A549 (cell line): Measurements from ENCODE around the gene TP73.

ENCODE experiments used
- CEBPB ChIP-seq, 2 experiments: fragments of >200 bp in 1 of 2; sonication (Bioruptor Twin) in 1 of 2; formaldehyde crosslinking in 1 of 2; IDR thresholded peaks; 2 replicates each; pipeline ENCODE4 v1.6.1; 2012 to 2016
- CHD2 ChIP-seq: fragments of 150-350 bp; IDR thresholded peaks from 2 replicates; pipeline ENCODE4 v1.6.1; 2014; ENCODE audit warnings: low read length; ENCODE audit not compliant: partially characterized antibody
- CTCF ChIP-seq: fragments of >200 bp; sonication (Bioruptor Twin); formaldehyde crosslinking; IDR thresholded peaks from 3 replicates; pipeline ENCODE4 v1.5.1; 2016
- JUN ChIP-seq, 2 experiments: fragments of >200 bp; sonication (Bioruptor Twin); formaldehyde crosslinking; IDR thresholded peaks; 2 replicates in 1 of 2; 3 replicates in 1 of 2; pipeline ENCODE4 v1.6.1; 2016 to 2017
- KDM5A ChIP-seq: fragments of 200-600 bp; sonication (generic); IDR thresholded peaks from 2 replicates; pipeline ENCODE4 v1.6.1; 2016; ENCODE audit warnings: antibody characterized with exemption, mild to moderate bottlenecking
- MAFK ChIP-seq: fragments of 450-650 bp; IDR thresholded peaks from 2 replicates; pipeline ENCODE4 v1.6.1; 2014; ENCODE audit not compliant: partially characterized antibody
- MAX ChIP-seq: IDR thresholded peaks from 2 replicates; pipeline ENCODE4 v1.6.1; 2012
- NR3C1 ChIP-seq: fragments of >200 bp; sonication (Bioruptor Twin); formaldehyde crosslinking; IDR thresholded peaks from 3 replicates; pipeline ENCODE4 v1.6.1; 2017
- POLR2A ChIP-seq: IDR thresholded peaks from 2 replicates; pipeline ENCODE4 v1.6.1; 2012; ENCODE audit warnings: mild to moderate bottlenecking, low read length
- RAD21 ChIP-seq, 2 experiments: fragments of >200 bp in 1 of 2; sonication (Bioruptor Twin) in 1 of 2; formaldehyde crosslinking in 1 of 2; IDR thresholded peaks in 1 of 2; conservative IDR thresholded peaks in 1 of 2; 2 replicates in 1 of 2; 3 replicates in 1 of 2; pipeline ENCODE4 v1.6.1; 2012 to 2018; ENCODE audit warnings: inconsistent platforms in 1 of 2
- TP53 ChIP-seq: fragments of 250-450 bp; sonication (Bioruptor Pico); IDR thresholded peaks from 2 replicates; pipeline ENCODE4 v1.5.0; 2021; ENCODE audit warnings: mild to moderate bottlenecking, moderate library complexity
- ZFP36 ChIP-seq: fragments of 450-650 bp; IDR thresholded peaks from 2 replicates; pipeline ENCODE4 v1.6.1; 2014; ENCODE audit warnings: borderline replicate concordance; ENCODE audit not compliant: partially characterized antibody
- TF ChIP-seq, protein P1 (sequence below): fragments of 200-600 bp; sonication (generic); IDR thresholded peaks from 2 replicates; pipeline ENCODE4 v1.6.1; 2016; ENCODE audit warnings: antibody characterized with exemption, mild to moderate bottlenecking, moderate library complexity

DNA sequence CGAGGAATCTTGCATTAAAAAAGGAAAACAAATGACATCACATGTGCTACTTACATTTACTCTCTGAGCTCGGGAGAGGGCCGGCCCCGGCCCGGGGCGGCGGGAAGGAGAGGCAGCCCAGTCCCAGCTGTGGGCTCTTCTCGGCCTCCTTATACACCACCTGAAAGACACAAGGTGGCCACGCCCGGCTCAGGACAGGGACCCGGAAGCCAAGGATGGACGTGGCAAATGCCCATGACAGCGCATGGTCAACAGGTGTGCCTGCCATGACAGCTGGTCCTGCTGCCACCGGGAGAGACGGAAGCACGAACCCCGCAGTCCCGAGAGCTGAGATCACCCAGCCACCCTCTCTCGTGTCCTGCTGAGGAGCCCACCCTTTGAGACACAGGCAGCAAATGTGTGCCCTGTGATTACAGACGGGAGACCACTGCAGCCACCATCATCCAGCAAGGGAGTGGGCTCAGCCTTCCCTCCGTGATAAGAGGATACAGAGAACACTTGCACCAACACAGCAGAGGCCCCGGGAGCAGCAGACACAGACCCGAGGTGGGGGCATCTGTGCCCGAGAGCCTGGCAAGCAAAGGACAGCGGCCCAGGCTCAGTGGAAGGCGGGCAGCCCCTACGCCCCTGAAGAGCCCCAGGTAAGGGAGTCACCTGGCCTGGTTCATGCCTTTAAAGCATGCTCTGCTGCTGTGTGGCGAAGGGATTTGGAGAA lies 18.8 kb upstream of the TP73 start:
- no peak for TF ChIP-seq CTCF
- no peak for TF ChIP-seq KDM5A
- no peak for TF ChIP-seq CHD2
- TF ChIP-seq ZFP36 = no peak
- TF ChIP-seq POLR2A = no peak
- TF ChIP-seq, protein P1, sequence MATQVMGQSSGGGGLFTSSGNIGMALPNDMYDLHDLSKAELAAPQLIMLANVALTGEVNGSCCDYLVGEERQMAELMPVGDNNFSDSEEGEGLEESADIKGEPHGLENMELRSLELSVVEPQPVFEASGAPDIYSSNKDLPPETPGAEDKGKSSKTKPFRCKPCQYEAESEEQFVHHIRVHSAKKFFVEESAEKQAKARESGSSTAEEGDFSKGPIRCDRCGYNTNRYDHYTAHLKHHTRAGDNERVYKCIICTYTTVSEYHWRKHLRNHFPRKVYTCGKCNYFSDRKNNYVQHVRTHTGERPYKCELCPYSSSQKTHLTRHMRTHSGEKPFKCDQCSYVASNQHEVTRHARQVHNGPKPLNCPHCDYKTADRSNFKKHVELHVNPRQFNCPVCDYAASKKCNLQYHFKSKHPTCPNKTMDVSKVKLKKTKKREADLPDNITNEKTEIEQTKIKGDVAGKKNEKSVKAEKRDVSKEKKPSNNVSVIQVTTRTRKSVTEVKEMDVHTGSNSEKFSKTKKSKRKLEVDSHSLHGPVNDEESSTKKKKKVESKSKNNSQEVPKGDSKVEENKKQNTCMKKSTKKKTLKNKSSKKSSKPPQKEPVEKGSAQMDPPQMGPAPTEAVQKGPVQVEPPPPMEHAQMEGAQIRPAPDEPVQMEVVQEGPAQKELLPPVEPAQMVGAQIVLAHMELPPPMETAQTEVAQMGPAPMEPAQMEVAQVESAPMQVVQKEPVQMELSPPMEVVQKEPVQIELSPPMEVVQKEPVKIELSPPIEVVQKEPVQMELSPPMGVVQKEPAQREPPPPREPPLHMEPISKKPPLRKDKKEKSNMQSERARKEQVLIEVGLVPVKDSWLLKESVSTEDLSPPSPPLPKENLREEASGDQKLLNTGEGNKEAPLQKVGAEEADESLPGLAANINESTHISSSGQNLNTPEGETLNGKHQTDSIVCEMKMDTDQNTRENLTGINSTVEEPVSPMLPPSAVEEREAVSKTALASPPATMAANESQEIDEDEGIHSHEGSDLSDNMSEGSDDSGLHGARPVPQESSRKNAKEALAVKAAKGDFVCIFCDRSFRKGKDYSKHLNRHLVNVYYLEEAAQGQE = no peak
- TF ChIP-seq MAFK = no peak
- TF ChIP-seq JUN (IDR thresholded peaks at IDR 0.05) = no peak
- no peak for TF ChIP-seq NR3C1
- TF ChIP-seq CEBPB (IDR thresholded peaks at IDR 0.05) = no peak
- TF ChIP-seq MAX = no peak
- TF ChIP-seq TP53 = no peak
- TF ChIP-seq RAD21 (conservative IDR thresholded peaks at IDR 0.05 in 1 of 2, IDR thresholded peaks at IDR 0.05 in 1 of 2) = no peak
